Superior temporal gyrus (tissue), 1 donor: ENCODE measurements around the gene PAGR1.
"Not testable (repeated sequence)": the region's sequence is repeated elsewhere in the genome, so short reads cannot be mapped to it uniquely, and the experiment has no call there.

ENCODE experiments used
- DNase-seq: peaks from one replicate; pipeline ENCODE4 v3.0.0-alpha.2; 2016; ENCODE audit errors: extremely low spot score

PAGR1 gene

GRCh38 chr16:29864205-29864604 is 48.3 kb downstream of the PAGR1 start:
- no peak for DNase-seq

DNA sequence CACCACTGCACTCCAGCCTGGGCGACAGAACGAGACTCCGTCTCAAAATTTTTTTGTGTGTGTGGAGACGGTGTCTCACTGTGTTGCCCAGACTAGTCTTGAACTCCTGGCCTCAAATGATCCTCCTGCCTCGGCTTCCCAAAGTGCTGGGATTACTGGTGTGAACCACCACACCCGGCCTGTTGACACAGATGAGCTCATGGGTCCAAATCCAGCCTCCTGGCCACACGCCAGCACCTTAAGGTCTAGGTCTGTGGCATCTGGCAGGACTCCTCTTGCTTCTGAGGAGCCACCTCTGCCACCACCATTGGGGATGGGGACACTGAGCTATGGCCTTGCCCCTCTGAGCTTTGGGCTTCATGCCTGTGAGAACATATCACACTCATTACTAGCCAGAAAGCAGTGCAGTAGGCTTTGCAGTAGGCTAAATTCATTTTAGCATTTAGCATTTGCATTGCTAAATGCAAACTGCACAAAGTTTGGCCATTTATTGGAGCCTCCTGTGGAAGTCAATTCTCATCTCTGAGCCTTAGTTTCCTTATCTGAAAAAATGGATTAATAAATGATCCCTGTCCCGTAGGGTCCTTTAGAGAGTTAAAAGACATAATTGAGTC is 52.6 kb downstream of the PAGR1 start:
- no peak for DNase-seq

- DNase-seq, result not testable (repeated sequence)
These were observed 53.1 kb downstream of the PAGR1 start for GRCh38 chr16:29869067-29869466.
